NK-92 treated with Interleukin-12 subunit alpha and Interleukin-12 subunit beta, amount 100 ng/mL, for 24 hours (cell line): Measurements from ENCODE around the gene FARS2.

Experiments
- DNase-seq: peaks from one replicate; lab custom pipeline; 2025; lab: John Stamatoyannopoulos, UW

Gene FARS2

DNA sequence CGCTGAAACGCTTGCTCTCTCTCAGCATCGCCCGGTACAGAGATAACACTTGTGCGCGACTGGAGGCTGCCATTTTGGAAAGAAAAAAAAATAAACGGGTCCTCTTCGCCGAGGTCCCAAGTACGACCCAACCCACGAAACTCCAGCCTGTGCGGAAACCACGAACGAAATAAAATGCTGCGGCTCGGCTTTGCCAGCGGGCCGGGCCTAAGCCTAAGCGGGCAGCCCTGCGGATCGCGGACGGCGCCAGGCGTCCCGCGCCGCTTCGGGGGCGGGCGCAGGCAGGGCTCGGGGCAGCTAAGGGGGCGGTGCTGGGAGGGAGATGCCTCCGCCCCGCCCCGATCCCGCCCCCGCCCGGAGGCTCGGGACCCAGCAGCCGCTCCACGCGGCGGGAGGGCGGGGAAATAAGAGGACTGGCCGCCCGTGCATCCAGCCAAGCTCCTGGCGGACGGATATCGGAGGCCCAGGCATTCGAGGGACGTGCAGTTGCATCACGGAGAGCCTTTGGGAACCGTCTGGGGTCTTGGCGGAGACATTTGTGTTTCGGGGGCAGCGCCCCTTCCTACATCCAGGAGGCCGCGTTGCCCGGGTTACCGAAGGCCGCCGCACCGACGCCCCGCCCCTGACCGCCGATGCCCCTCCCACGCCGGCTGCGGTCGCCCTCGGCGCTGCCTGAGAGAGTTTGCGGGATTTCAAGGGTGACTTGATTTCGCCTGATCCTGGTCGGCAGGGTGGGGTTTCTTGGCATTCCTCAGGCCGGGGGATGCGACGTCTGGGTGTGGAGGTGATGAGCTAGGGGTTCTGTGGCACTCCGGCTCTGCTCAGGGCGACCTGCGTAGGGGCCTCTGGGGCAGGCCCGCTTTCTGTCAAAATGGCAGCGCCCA lies at the start of gene FARS2, which contains the start of gene LYRM4:
Gene FARS2, plus strand, starts transcription at position 853 of the 884 bp plus-strand sequence.
Gene LYRM4, minus strand, starts transcription at position 290 of the 884 bp plus-strand sequence. Its CDS starts 217 bp downstream, at position 73.
- peak; percentile 90 for DNase-seq

- no peak for DNase-seq
Observed at GRCh38 chr6:5213836-5214235, 47.5 kb upstream of the FARS2 start.

- DNase-seq = no peak
Observed at GRCh38 chr6:5214570-5215052, 46.7 kb upstream of the FARS2 start.

DNA sequence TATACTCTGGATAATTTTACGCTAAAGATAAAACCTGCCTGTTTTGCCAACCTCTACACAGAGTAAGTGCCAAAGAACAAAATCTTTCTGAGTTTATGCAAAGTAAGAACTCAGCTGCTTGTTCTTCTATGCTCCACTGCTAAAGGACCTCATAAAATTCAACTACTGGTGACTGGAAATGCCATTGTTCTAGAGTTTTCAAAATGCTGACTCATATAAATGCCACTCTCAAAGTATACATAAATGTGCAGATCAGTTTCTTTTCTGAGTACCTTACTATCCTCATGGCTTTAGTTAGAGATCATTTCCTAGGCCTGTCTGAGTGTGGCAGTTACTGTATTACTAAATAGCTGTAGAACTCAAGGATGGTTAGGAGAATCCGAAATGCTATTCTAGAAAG lies 46.2 kb upstream of the FARS2 start:
- no peak for DNase-seq

DNA sequence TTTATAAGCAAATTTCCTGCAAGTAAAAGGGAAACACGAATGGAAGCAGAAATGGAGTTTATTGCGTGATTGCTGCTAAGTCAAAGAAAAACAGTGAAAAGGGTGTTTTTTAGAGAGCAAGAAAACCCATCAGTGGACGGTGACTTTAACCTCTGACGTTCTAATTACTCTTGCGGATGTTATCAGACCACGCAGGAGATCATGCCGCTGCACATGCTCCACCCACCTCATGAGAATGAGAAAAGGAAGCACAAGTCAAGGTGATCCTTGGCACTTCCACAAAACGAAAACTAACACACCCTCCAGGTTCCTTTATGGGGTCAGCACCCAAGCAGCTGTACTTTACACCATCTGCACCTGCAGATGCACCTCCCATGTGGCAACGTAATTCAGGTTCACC lies 45.5 kb upstream of the FARS2 start:
- DNase-seq = no peak

- DNase-seq = no peak
Observed at GRCh38 chr6:5217356-5217755, 44.0 kb upstream of the FARS2 start.

DNA sequence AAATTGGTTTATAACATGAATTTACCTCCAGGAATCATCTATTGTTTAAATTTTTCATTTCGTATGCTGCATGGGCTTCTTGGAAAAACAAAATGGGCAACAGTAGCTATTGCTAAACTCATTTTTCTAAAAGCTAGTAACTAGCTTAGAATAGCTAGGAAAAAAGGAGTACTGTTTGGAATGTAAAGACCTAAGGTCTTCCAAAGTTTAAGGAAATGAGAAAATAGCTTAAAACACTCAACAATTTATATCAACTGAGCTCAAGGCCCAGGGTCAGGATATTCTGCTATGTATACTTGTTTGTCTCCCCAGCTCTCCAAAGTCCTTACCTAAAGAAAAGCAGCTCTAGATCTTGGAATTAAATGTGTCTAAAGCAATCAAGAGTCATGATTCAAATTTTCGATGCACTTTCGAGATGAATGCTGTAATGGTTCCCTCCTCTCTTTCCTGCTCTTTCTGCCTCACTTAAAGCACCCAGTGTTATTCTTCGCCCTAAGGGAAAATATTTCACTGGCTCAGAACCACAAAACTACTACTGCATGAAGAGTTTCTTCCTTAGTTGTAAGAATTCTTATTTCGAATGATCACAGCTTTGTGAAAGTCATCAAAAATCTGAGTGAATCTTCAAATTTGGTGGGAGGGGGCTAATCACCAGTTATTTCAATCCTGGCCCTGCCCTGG lies 42.2 kb upstream of the FARS2 start:
- DNase-seq = no peak

GRCh38 chr6:5220443-5220842 lies 40.9 kb upstream of the FARS2 start:
- no peak for DNase-seq

DNA sequence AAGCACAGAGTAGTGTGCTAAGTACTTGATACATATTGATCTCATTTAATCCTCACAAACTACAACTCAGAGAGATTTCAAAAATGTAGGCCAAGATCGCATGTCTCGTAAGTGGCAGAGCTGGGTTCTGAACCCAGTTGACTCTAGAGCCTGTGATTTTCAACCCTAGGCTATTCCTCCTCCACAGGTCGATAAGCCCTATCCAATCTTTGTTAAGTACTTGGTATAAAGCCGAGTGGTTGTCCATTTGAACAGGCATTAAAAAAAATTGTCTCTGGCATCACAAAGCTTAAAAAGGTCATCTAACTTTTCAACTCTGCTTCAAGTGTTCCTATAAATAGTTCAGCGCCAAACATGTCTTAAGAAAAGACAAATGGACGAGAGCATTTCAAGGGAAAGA lies 38.0 kb upstream of the FARS2 start:
- DNase-seq = no peak

DNA sequence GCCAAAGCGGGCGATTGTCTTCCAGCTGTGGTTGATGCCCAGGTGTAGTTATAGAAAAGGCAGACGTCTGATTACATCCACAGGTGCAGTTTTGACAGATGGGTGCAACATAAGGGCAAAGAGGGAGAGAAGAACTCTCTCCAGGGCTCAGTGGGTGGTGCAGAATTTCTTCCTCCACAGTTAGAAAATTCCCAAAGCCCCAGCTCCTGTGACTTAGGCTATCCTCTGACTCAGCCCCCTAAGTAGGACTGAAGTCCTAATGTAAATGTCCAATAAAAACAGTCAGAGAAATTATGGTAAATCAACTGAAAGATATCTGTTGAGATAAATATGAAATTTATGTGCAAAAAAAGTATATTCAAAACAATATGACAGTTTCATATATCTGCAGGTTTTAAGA lies 32.0 kb upstream of the FARS2 start:
- DNase-seq = no peak

- no peak for DNase-seq
Observed at GRCh38 chr6:5230081-5230480, 31.2 kb upstream of the FARS2 start.

GRCh38 chr6:5231289-5231688 lies 30.0 kb upstream of the FARS2 start:
- DNase-seq = no peak

GRCh38 chr6:5234874-5235273 lies 26.4 kb upstream of the FARS2 start:
- no peak for DNase-seq

GRCh38 chr6:5235830-5236229 lies 25.5 kb upstream of the FARS2 start:
- DNase-seq = no peak

- DNase-seq = no peak
Observed at GRCh38 chr6:5237805-5238204, 23.5 kb upstream of the FARS2 start.

GRCh38 chr6:5238336-5238735 lies 23.0 kb upstream of the FARS2 start:
- DNase-seq = no peak

DNA sequence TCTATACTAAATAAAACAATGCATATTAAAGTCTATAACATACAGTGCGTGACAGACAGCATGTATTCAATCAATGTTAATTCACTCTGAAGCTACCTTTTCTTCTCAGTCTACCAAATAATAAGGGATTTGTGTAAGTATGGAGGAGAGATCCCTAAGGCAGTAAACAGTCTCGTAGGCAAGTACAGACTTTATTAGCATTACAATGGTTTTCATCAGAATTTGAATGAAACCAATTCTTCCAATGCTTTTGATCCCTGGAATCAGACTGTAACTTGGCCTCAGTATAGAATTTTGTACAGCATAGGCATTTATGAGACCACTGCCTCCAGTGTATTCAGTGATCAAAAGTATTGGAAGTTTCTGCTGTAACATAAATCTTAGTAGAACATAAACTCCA lies 20.1 kb upstream of the FARS2 start:
- DNase-seq = no peak

- DNase-seq = no peak
Observed at GRCh38 chr6:5243069-5243468, 18.2 kb upstream of the FARS2 start.

DNA sequence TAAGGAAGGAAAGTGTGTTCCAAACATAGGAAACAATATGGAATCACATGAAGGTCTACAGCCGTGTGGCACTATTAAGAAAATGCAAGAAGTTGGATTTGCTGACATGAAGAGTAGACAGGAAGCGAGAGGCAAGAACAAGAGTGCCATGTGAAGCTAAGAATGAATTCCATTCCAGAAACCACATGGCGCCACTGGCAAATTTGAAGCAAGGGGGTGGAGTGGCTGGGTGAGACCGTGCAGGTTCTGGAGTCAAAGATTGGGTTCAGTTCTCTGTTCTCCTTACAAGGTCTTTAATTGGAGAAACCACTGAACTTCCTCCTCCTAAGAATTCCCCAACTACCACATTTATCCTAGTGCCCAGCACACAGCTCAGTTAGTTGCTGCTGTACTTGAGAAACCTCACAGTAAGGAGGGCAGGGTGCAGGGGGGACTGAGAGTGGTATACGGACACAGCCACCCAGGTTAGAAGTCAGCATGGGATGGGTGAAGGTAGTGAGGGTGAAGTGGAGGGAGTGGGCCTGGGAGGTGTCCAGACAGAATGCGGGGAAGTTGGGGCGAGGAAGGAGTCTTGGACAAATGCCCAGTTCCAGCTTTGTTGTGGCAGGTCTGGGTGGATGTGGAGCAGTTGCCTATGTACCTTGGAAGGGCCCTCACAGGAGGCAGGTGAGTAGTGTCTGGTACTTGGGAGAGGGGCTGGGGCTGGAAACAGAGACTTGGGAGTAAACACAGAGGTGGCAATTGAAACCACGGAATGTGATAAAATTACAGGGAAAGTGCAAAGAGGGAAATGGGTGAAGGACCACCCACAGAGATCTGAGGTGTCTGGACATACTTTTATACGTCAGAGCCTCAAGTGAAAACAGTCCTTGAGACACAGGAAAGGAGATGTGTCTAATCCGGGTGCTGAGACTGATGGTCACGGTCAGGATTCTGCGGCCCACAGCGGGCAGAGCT lies 14.9 kb upstream of the FARS2 start:
- no peak for DNase-seq

- DNase-seq = no peak
Observed at GRCh38 chr6:5247201-5247600, 14.1 kb upstream of the FARS2 start.

DNA sequence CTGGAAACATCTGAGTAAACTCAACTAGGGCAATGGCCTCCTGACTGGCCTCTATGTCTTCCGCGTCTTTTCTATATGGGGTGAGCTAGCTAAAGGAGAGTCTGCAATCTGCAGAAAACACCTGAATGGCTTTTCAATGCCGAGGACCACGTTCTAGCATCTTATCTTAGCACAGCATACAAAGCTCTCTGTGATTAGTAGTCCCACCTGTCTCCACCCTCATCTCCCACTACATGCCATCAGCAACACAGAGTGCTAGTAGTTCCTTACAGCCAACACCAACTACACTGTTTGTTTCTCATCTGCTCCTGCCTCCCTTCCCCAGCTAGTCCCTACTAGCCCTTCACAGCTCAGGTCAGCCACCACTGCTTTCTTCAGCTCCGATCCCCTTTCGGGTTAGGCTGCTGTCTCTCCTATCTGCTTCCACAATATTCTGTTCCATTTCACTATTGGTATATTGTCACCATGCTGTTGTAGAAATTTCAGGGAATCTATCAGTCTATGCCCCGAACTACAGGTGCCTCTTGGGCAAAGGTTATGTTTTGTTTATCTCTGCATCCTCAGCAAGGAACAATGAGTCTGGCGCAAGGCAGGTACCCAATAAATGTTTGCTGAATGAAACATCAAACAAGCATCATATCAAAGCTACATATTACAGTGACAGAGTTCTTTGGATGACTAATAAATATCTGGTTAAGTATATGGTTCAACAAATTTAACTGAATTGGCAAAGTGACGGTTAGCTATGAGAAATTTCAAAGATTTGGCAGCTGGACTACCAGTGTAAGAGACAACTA lies 12.8 kb upstream of the FARS2 start:
- DNase-seq = no peak
